HepG2 (cell line): Measurements from ENCODE around the gene PDK2. TPM values are rescaled to one million over a fixed set of nuclear protein-coding genes. Genes with fewer than 3 reads are reported as not detected.

ENCODE experiments used
- GTF3A ChIP-seq: sonication (generic); formaldehyde crosslinking; conservative IDR thresholded peaks from 2 replicates; pipeline ENCODE4 v1.4.0; 2020; ENCODE audit warnings: mild to moderate bottlenecking, missing genetic modification reagents
- MYC ChIP-seq: sonication (generic); formaldehyde crosslinking; IDR thresholded peaks from 2 replicates; pipeline ENCODE4 v1.9.0; 2021; ENCODE audit warnings: missing genetic modification reagents, borderline replicate concordance
- NCOA2 ChIP-seq: sonication (generic); formaldehyde crosslinking; IDR thresholded peaks from 2 replicates; pipeline ENCODE4 v1.8.0; 2022; ENCODE audit warnings: inconsistent platforms
- NCOA5 ChIP-seq: sonication (generic); formaldehyde crosslinking; IDR thresholded peaks from 2 replicates; pipeline ENCODE4 v1.4.0; 2020; ENCODE audit warnings: missing genetic modification reagents
- SCMH1 ChIP-seq: sonication (generic); formaldehyde crosslinking; IDR thresholded peaks from 2 replicates; pipeline ENCODE4 v1.9.0; 2021; ENCODE audit warnings: missing genetic modification reagents, mild to moderate bottlenecking, borderline replicate concordance
- ZBTB1 ChIP-seq: sonication (generic); formaldehyde crosslinking; IDR thresholded peaks from 2 replicates; pipeline ENCODE4 v1.4.0; 2020; ENCODE audit warnings: missing genetic modification reagents, borderline replicate concordance
- ZNF569 ChIP-seq: sonication (generic); formaldehyde crosslinking; IDR thresholded peaks from 2 replicates; pipeline ENCODE4 v1.5.0; 2020; ENCODE audit warnings: mild to moderate bottlenecking, missing genetic modification reagents, moderate library complexity, borderline replicate concordance
- ZNF761 ChIP-seq: sonication (generic); formaldehyde crosslinking; conservative IDR thresholded peaks from 2 replicates; pipeline ENCODE4 v1.4.0; 2020; ENCODE audit warnings: mild to moderate bottlenecking, missing genetic modification reagents
- ZNF891 ChIP-seq: sonication (generic); formaldehyde crosslinking; IDR thresholded peaks from 2 replicates; pipeline ENCODE4 v1.5.0; 2020; ENCODE audit warnings: mild to moderate bottlenecking, missing genetic modification reagents
- polyA plus RNA-seq, 8 experiments: library from polyadenylated mRNA; depleted of rRNA in 3 of 8; stranded (reverse) in 7 of 8; unstranded in 1 of 8; fragments of >200 nt; fragmentation: Illumina TruSeq in 4 of 8; extraction: Trizol in 4 of 8; gene quantifications; 2 replicates each; pipeline versions ENCODE4 v1.2.1 to v1.2.3, GENCODE V29; 2011 to 2016; ENCODE audit warnings: low read depth in 4 of 8, missing spikeins in 1 of 8, mixed read lengths in 1 of 8; ENCODE audit not compliant: insufficient read depth in 1 of 8
- total RNA-seq, 5 experiments: library from RNA; depleted of rRNA; stranded (reverse); fragments of >200 nt; fragmentation: Illumina TruSeq; extraction: Trizol; gene quantifications; 2 replicates each; pipeline ENCODE4 v1.2.3, GENCODE V29; 2016; ENCODE audit warnings: low read depth in 1 of 5
- TF ChIP-seq, protein P1 (sequence below): IDR thresholded peaks from 2 replicates; pipeline ENCODE4 v1.6.1; 2012; ENCODE audit warnings: low read length, improper control_type of control experiment
- TF ChIP-seq, protein P2 (sequence below): IDR thresholded peaks from 2 replicates; pipeline ENCODE4 v1.6.1; 2016; ENCODE audit warnings: missing genetic modification reagents, missing compliant biosample characterization
- TF ChIP-seq, protein P3 (sequence below): sonication (generic); formaldehyde crosslinking; IDR thresholded peaks from 2 replicates; pipeline ENCODE4 v1.9.0; 2022; ENCODE audit warnings: low read depth, missing genetic modification reagents
- TF ChIP-seq, protein P4 (sequence below): sonication (generic); formaldehyde crosslinking; conservative IDR thresholded peaks from 2 replicates; pipeline ENCODE4 v1.8.0; 2022; ENCODE audit warnings: mild to moderate bottlenecking, moderate library complexity, missing genetic modification reagents

PDK2 gene
- total and polyA plus RNA-seq, 2 of the 13 experiments (the other 11 are each of a cell fraction or from before 2014, with no cell fraction given) = 18.5 to 59.7 TPM

DNA sequence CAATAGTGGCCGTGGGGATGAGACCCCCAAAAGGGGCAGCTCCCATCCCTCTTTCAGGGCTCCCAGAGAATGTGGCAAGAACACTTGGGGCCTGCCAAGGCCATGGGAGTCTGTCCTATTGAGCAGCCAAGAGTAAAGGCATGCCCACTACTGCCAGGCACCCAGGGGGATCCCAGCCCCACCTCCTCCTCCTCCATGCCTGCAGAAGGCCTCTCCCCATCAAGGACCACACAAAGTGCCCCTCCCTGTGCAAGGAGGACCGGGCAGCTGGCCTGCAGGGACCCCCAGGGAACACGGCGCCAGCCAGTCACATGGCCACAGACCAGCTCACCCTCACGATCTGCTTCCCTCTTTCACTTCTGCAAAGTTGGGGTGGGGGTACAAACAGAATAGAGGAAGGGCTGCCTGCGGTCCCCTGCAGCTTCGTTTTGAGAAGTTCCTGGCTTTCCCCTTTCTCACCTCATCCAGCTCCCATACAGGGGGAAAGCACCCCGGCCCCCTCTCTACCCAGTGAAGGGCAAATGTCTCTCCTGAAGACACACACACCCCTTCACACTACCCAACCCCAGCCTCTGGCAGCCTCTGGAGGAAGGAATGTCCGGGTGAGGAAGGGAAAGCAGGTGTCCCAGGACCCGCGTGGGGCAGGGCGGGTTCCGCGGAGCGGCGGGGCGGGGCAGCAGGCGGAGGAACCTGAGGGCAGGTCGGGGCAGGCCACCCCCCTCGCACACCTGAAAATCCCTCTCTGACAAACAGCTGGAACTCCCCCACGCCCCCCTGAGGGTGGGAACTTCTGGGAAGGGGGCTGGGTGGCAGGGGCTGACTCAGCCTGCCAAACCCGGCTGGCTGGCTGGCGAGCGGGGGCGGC lies 53.3 kb downstream of the PDK2 start (continued):
- TF ChIP-seq, protein P1, sequence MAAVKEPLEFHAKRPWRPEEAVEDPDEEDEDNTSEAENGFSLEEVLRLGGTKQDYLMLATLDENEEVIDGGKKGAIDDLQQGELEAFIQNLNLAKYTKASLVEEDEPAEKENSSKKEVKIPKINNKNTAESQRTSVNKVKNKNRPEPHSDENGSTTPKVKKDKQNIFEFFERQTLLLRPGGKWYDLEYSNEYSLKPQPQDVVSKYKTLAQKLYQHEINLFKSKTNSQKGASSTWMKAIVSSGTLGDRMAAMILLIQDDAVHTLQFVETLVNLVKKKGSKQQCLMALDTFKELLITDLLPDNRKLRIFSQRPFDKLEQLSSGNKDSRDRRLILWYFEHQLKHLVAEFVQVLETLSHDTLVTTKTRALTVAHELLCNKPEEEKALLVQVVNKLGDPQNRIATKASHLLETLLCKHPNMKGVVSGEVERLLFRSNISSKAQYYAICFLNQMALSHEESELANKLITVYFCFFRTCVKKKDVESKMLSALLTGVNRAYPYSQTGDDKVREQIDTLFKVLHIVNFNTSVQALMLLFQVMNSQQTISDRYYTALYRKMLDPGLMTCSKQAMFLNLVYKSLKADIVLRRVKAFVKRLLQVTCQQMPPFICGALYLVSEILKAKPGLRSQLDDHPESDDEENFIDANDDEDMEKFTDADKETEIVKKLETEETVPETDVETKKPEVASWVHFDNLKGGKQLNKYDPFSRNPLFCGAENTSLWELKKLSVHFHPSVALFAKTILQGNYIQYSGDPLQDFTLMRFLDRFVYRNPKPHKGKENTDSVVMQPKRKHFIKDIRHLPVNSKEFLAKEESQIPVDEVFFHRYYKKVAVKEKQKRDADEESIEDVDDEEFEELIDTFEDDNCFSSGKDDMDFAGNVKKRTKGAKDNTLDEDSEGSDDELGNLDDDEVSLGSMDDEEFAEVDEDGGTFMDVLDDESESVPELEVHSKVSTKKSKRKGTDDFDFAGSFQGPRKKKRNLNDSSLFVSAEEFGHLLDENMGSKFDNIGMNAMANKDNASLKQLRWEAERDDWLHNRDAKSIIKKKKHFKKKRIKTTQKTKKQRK = no peak
- TF ChIP-seq ZBTB1 (CRISPR knock-in tag) = no peak
- no peak for TF ChIP-seq SCMH1 (CRISPR knock-in tag)
- peak; percentile 35 for TF ChIP-seq MYC
- TF ChIP-seq, protein P2, sequence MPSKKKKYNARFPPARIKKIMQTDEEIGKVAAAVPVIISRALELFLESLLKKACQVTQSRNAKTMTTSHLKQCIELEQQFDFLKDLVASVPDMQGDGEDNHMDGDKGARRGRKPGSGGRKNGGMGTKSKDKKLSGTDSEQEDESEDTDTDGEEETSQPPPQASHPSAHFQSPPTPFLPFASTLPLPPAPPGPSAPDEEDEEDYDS (CRISPR knock-in tag) = no peak
- no peak for TF ChIP-seq NCOA2
- TF ChIP-seq, protein P3, sequence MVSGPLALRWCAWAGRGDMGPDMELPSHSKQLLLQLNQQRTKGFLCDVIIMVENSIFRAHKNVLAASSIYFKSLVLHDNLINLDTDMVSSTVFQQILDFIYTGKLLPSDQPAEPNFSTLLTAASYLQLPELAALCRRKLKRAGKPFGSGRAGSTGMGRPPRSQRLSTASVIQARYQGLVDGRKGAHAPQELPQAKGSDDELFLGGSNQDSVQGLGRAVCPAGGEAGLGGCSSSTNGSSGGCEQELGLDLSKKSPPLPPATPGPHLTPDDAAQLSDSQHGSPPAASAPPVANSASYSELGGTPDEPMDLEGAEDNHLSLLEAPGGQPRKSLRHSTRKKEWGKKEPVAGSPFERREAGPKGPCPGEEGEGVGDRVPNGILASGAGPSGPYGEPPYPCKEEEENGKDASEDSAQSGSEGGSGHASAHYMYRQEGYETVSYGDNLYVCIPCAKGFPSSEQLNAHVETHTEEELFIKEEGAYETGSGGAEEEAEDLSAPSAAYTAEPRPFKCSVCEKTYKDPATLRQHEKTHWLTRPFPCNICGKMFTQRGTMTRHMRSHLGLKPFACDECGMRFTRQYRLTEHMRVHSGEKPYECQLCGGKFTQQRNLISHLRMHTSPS (CRISPR knock-in tag) = peak; percentile 27; the same call in 1 of the 2 replicates
- TF ChIP-seq ZNF891 (CRISPR knock-in tag) = 0 out of 2 replicates have a peak, but pooled peaks have one; percentile 10
- TF ChIP-seq GTF3A = no peak
- TF ChIP-seq, protein P4, sequence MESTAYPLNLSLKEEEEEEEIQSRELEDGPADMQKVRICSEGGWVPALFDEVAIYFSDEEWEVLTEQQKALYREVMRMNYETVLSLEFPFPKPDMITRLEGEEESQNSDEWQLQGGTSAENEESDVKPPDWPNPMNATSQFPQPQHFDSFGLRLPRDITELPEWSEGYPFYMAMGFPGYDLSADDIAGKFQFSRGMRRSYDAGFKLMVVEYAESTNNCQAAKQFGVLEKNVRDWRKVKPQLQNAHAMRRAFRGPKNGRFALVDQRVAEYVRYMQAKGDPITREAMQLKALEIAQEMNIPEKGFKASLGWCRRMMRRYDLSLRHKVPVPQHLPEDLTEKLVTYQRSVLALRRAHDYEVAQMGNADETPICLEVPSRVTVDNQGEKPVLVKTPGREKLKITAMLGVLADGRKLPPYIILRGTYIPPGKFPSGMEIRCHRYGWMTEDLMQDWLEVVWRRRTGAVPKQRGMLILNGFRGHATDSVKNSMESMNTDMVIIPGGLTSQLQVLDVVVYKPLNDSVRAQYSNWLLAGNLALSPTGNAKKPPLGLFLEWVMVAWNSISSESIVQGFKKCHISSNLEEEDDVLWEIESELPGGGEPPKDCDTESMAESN (CRISPR knock-in tag) = 0 out of 2 replicates have a peak, but pooled peaks have one; percentile 42
- TF ChIP-seq ZNF569 = no peak
- TF ChIP-seq ZNF761 (CRISPR knock-in tag) = no peak
- no peak for TF ChIP-seq NCOA5 (CRISPR knock-in tag)
